ENCODE results near the gene KCND3.
"Not testable (repeated sequence)": the region's sequence is repeated elsewhere in the genome, so short reads cannot be mapped to it uniquely, and the experiment has no call there.

KCND3 gene

DNA sequence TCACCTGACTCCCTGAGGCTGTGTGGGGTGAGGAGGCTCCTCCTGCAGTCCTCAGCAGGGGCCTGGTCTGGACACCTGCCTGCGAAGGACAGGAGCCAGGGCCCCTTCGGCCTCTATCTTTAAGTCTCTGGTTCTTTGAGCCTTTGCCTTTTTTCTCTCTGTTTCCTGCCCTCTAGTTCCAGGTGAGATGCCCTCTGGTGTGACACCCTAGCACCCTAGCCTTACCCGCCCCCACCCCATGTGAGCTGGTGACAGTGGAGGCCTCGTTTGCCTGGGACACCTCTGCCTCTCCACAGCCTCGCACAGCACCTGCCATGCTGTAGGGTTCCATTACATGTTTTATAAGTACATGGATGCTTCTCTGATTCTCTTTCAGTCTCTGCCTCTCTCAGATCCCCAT is 186.5 kb downstream of the KCND3 start:
- DNase-seq: no peak

DNA sequence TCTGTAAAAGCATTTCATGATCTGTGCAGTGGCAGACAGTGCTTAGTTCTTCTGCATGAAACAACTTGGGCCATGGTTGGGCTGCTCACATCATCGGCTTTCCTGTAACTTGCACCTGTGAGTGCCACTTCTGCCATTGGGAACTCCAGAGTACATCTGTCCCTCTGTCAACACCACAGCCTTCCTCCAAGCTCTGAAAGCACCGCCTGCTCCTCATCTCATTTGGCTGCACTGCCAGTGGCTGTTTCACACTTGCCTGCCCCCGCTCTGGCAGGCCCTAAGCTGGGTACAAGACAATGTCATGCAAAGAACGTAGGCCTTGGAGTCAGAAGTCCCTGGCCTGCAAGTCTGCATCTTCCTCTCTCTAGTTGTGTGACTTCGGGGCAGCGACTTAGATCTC is 187.4 kb downstream of the KCND3 start:
- DNase-seq: no peak

DNA sequence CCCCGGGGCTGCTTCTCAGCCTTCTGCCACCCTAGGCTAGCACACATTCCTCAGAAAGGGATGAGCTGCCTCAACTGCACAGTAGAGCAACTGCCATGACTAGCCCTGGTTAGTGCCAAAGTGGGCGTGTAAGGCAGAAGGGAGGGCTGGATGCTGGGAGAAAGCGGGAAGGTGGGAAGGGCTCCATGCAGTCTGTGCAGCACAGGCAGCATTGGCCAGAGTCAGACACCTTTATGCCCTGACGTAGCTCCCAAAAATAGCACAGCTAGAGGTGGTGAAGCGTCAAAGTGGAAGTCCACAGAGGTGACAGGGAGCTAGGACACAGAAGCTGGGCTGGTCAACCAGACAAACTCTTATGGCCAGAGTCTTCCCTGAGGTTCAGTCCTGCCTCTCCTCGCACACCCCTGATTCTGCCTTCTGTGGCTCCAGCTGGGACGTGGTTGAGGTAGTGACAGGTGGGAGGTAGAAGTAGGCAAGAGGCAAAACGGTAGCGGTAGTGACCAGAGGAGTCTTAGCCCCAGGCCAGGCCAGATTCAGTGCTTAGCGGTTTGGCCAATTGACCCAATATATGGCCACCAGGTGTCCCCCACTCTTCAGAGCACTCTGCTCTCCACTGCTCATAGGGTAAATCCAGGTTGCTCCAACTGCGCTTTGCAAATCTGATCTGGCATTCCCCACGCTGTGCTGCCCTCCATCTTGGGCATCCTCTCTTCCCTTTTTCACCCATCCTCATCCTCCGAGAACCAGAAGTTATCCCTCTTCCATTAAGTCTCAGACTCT is 188.2 kb downstream of the KCND3 start:
- no peak for DNase-seq

DNA sequence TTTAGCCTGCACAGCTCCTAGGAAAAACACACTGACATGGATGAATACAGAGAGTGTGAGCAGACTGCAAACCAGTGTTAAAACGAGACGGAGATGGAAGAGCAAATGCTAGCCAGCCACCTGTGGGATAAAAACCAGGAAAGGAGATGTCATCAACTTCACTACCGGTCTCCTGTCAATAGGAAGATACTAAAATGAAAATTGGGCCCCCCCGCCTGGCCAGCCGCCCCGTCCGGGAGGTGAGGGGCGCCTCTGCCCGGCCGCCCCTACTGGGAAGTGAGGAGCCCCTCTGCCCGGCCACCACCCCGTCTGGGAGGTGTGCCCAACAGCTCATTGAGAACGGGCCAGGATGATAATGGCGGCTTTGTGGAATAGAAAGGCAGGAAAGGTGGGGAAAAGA is 189.7 kb downstream of the KCND3 start:
- not testable (repeated sequence) for DNase-seq

GRCh38 chr1:111798580-111798979 is 190.9 kb downstream of the KCND3 start:
- no peak for DNase-seq

GRCh38 chr1:111795401-111795800 is 194.1 kb downstream of the KCND3 start:
- DNase-seq: no peak

- no peak for DNase-seq
Measured at GRCh38 chr1:111793923-111794322, 195.5 kb downstream of the KCND3 start.

DNA sequence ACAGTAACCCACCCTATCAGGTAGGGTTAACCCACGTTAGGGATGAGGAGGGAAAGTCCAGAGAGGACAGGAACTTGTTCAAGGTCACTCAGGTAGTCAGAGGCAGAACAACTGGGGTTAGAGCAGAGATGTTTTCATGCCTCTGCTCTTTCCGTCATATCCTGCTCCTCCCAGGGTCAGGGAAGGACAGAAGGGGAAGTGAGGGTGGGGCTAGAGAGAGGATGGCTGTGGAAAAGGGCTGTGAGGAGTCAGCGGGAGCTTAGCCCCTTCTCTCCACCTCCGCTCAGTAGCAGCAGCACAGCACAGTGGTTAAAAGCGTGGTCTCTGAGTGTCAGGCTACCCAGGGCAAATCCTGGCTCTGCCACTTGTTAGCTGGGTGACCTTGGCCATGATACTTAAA is 197.2 kb downstream of the KCND3 start:
- no peak for DNase-seq

GRCh38 chr1:111791776-111792175 is 197.7 kb downstream of the KCND3 start:
- DNase-seq: no peak

- DNase-seq: no peak
Measured at GRCh38 chr1:111789666-111790316, 199.7 kb downstream of the KCND3 start.

DNA sequence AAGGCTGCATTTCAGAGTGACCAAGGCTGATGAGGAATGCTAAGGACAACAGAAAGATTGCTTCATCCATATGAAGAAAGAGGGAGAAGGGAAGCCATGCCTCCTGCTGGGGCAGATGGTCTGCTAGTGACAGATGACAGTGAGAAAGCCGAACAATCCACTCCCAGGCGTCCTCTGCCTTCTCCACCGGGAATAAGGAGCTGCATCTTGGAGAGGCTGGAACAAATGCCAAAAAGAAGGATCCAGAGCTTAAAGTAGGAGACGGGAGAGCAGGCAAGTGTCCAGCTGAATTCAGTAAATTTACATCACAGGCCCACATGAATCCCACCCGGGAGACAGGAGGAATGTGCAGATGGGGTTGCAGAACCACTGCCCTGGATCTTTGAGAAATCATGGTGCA is 200.3 kb downstream of the KCND3 start:
- no peak for DNase-seq

DNA sequence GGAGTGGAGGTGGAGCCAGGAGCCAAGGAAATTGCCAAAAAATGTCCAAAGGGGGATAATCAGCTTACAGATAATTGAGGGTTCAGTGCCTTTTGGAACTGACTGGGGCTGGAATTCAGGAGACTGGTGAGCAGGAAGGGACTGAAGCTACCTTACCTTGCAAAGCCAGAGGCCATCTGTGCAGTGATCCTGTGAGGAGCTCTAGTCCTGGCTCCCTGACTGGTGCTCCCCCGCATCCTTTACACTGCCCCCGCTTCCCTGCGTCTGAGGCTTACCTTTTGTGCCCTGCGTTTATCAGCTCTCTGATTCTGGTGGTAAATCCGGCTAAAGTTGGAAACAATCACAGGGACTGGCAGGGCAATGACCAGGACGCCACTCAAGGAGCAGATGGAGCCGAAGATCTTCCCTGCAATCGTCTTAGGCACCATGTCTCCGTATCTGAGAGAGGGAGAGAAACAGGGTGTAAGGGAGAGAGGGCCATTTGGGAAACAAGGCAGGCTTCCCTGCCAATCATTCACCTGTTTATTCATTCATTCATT is 202.7 kb downstream of the KCND3 start:
- DNase-seq: no peak

- no peak for DNase-seq
Measured at GRCh38 chr1:111784273-111784901, 205.1 kb downstream of the KCND3 start.

GRCh38 chr1:111779546-111779945 is 209.9 kb downstream of the KCND3 start:
- DNase-seq: no peak

DNA sequence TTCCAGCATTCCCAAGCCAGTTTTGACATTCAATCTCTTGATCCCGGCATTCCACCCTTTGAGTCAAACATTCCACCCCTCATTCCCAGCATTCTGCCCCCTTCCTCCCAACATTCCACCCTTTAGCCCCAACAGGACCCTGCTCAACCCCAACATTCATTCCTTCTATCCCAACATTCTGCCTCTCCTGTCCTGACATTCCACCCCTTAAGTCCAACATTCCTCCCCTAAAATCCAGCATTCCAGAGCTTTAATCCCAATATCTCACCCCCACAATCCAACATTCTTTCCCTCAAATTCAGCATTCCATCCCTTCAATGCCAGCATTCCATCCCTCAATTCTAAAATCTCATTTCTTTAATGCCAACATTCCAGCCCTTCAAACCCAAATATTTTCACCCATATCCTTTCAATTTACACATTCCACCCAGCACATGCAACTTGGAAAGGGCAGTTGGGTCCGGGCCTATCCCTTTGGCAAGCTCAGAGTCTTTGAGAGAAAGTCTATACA is 210.9 kb downstream of the KCND3 start:
- DNase-seq: no peak

- DNase-seq: no peak
Measured at GRCh38 chr1:111778066-111778465, 211.4 kb downstream of the KCND3 start.

DNA sequence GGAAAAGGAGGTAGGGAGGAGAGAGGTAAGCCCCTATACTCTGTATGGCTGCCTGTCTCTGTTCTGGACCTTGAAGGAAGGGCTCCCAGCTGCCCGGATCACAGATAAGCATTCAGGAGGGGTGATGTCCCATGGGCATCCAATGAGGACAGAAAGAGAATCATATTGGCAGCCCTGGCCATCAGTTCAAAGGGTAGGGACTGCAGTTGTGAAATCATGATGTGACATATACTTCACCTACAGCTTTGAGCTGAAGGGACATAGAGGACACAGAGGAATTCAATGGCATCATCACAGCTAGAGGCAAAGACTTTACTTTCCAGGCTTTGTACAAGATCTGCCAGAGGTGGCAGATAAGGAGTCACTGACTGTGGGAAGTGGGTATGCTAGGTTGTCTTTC is 212.2 kb downstream of the KCND3 start:
- DNase-seq: no peak

DNA sequence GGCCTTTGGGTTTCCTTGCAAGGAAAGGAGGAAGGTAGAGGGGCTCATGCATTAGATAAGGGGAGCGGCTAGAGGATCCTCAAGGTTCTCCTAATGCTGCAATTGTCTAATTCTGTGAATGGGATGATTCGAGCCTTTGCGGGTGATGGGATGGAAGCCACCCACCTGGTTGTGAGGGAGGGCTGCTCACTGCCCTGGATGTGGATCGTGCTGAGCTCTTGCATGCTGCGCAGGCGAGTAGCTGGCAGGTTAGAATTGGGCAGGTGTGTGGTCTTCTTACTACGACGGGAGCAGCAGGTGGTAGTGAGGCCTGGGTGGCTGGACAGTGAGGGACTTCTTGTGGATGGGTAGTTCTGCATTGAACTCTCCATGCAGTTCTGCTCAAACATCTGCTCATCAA is 212.6 kb downstream of the KCND3 start:
- DNase-seq: no peak

- DNase-seq: no peak
Measured at GRCh38 chr1:111776391-111776790, 213.1 kb downstream of the KCND3 start.

DNA sequence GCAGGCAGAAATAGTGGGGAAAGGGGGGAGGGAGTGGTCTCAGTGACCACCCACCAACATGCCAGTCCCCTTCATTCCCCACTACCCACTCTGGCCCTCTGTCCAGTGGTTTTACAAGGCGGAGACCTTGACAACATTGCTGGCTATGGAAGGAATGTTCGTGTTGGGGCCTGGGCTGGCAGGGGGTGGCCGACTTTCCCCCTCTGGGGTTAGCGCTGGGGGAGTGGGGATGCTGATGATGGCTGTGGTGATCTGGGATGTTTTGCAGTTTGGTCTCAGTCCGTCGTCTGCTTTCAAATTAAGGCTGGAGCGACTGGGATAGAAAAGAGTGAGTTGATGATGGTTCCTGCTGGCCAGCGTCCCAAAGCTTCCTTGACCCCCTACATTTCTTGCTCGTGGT is 213.5 kb downstream of the KCND3 start:
- no peak for DNase-seq

DNA sequence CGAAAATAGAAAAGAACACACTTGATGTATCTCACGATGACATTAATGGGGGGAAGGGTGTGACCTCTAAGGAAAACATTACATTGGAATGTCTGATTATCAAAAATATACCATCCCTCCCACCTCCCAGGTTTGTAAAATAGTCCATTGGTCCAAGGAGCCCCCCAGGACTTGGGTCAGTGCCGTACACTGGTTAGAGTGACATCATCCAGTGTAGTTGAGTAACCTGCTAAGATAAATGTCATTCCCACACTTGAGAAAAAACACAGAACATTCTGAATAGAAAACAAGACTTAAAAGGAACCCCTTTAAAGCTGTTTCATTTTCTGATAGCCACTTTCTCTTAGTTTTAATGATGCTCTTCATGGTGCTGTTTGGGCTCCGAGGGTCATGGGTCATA is 218.6 kb downstream of the KCND3 start:
- no peak for DNase-seq

DNA sequence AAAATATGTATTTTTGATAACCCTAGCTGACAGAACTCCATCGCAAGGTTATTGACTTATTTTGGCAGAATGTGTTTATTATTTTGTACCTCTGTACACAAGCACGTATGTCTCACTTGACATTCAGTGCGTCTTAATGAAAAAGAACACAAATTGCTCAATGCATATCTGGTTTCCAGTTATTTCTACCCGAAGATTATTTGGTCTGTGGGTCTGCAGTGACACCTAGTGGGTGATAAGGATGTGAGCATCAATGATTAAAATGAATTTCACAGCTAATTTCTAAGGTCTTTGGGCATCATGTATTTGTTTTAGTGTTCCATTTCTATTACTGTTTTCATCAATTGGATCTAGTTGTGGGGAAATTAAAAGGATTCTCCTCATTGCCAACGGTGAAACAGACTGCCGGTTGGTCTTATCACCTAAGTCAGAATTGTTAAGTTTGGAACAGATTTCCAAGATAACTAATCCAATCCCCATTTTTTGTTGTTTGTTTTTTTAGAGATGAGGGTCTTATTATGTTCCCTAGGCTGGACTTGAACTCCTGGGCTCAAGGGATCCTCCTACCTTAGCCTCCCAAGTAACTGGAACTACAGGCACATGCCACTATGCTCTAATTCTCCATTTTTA is 219.8 kb downstream of the KCND3 start:
- DNase-seq: peak; percentile 22

- DNase-seq: no peak
Measured at GRCh38 chr1:111768625-111769024, 220.8 kb downstream of the KCND3 start.
